ENCODE results near the gene SLC35F3. TPM values are rescaled to one million over a fixed set of nuclear protein-coding genes. Genes with fewer than 3 reads are reported as not detected.

SLC35F3 gene
- total RNA-seq, 1 experiment from 2014 or later: not detected

- Histone ChIP-seq H2AFZ (ENCODE audit: low read length) (no peak overlapping the region), H3K27ac (ENCODE audit: low read length) (no peak overlapping the region), H4K20me1 (ENCODE audit: insufficient read depth, low read depth, low read length) (no peaks in the 10 kb centered on the region), H3K36me3 (ENCODE audit: insufficient read depth, low read length) (no peaks in the 10 kb centered on the region), H3K4me2 (ENCODE audit: low read depth, low read length, poor library complexity, severe bottlenecking) (no peak overlapping the region), H3K9ac (ENCODE audit: low read length) (no peak overlapping the region), H3K4me1 (ENCODE audit: low read length) (peaks cover 3% of the 10 kb centered on the region), H3K79me2 (ENCODE audit: low read length) (no peaks in the 10 kb centered on the region), H3K9me3 (ENCODE audit: low read length) (no peaks in the 10 kb centered on the region), H3K4me3 (ENCODE audit: low read length) (no peak overlapping the region), H3K27me3 (ENCODE audit: low read length) (no peaks in the 10 kb centered on the region), H3K9me2 (replicated peaks; ENCODE audit: insufficient read depth, low read length) (no peaks in the 10 kb centered on the region)
- DNase-seq: no peak
Observed at GRCh38 chr1:234321231-234321630, 416.8 kb downstream of the SLC35F3 start.

- no peaks in the 10 kb centered on the region for H3K9me3 ChIP-seq (ENCODE audit: low read length)
- no peaks in the 10 kb centered on the region for H3K36me3 ChIP-seq (ENCODE audit: insufficient read depth, low read length)
- no peak overlapping the region for H3K4me3 ChIP-seq (ENCODE audit: low read length)
- H3K9me2 ChIP-seq (replicated peaks; ENCODE audit: insufficient read depth, low read length): no peaks in the 10 kb centered on the region
- DNase-seq: no peak
- peaks cover 3% of the 10 kb centered on the region for H3K4me1 ChIP-seq (ENCODE audit: low read length)
- H3K27ac ChIP-seq (ENCODE audit: low read length): no peak overlapping the region
- H3K4me2 ChIP-seq (ENCODE audit: low read depth, low read length, poor library complexity, severe bottlenecking): no peak overlapping the region
- H3K9ac ChIP-seq (ENCODE audit: low read length): no peak overlapping the region
- H3K79me2 ChIP-seq (ENCODE audit: low read length): no peaks in the 10 kb centered on the region
- no peaks in the 10 kb centered on the region for H3K27me3 ChIP-seq (ENCODE audit: low read length)
- no peaks in the 10 kb centered on the region for H4K20me1 ChIP-seq (ENCODE audit: insufficient read depth, low read depth, low read length)
- H2AFZ ChIP-seq (ENCODE audit: low read length): no peak overlapping the region
Observed at GRCh38 chr1:234322097-234322496, 417.6 kb downstream of the SLC35F3 start.

- no peaks in the 10 kb centered on the region for H3K9me2 ChIP-seq (replicated peaks; ENCODE audit: insufficient read depth, low read length)
- no peak overlapping the region for H2AFZ ChIP-seq (ENCODE audit: low read length)
Observed at GRCh38 chr1:234322979-234323378, 418.5 kb downstream of the SLC35F3 start.

GRCh38 chr1:234324821-234325220 lies 420.3 kb downstream of the SLC35F3 start:
- Histone ChIP-seq H2AFZ (ENCODE audit: low read length) (0 out of 2 replicates have a peak overlapping the region, but pooled peaks have one; percentile 28), H3K9me3 (ENCODE audit: low read length) (no peaks in the 10 kb centered on the region), H3K4me2 (ENCODE audit: low read depth, low read length, poor library complexity, severe bottlenecking) (no peak overlapping the region), H4K20me1 (ENCODE audit: insufficient read depth, low read depth, low read length) (no peaks in the 10 kb centered on the region), H3K27me3 (ENCODE audit: low read length) (no peaks in the 10 kb centered on the region), H3K4me1 (ENCODE audit: low read length) (peaks cover 3% of the 10 kb centered on the region), H3K79me2 (ENCODE audit: low read length) (no peaks in the 10 kb centered on the region), H3K9me2 (replicated peaks; ENCODE audit: insufficient read depth, low read length) (no peaks in the 10 kb centered on the region), H3K9ac (ENCODE audit: low read length) (no peak overlapping the region), H3K4me3 (ENCODE audit: low read length) (no peak overlapping the region), H3K27ac (ENCODE audit: low read length) (no peak overlapping the region), H3K36me3 (ENCODE audit: insufficient read depth, low read length) (no peaks in the 10 kb centered on the region)
- no peak for DNase-seq

More at GRCh38 chr1:234322979-234323378, 418.5 kb downstream of the SLC35F3 start:
- H3K4me1 ChIP-seq (ENCODE audit: low read length): peaks cover 3% of the 10 kb centered on the region
- DNase-seq: peak; percentile 87
- H4K20me1 ChIP-seq (ENCODE audit: insufficient read depth, low read depth, low read length): no peaks in the 10 kb centered on the region
- no peaks in the 10 kb centered on the region for H3K36me3 ChIP-seq (ENCODE audit: insufficient read depth, low read length)
- no peaks in the 10 kb centered on the region for H3K79me2 ChIP-seq (ENCODE audit: low read length)
- H3K9ac ChIP-seq (ENCODE audit: low read length): 0 out of 2 replicates have a peak overlapping the region, but pooled peaks have one; percentile 11
- no peaks in the 10 kb centered on the region for H3K27me3 ChIP-seq (ENCODE audit: low read length)
- H3K27ac ChIP-seq (ENCODE audit: low read length): no peak overlapping the region
- no peak overlapping the region for H3K4me3 ChIP-seq (ENCODE audit: low read length)
- no peaks in the 10 kb centered on the region for H3K9me3 ChIP-seq (ENCODE audit: low read length)
- peak overlapping the region; percentile 47 for H3K4me2 ChIP-seq (ENCODE audit: low read depth, low read length, poor library complexity, severe bottlenecking)

GRCh38 chr1:234325878-234326496 lies 421.5 kb downstream of the SLC35F3 start:
- H3K79me2 ChIP-seq (ENCODE audit: low read length): no peaks in the 10 kb centered on the region
- H3K27me3 ChIP-seq (ENCODE audit: low read length): no peaks in the 10 kb centered on the region
- H3K4me3 ChIP-seq (ENCODE audit: low read length): no peak overlapping the region
- H3K27ac ChIP-seq (ENCODE audit: low read length): no peak overlapping the region
- no peaks in the 10 kb centered on the region for H3K9me2 ChIP-seq (replicated peaks; ENCODE audit: insufficient read depth, low read length)
- H3K36me3 ChIP-seq (ENCODE audit: insufficient read depth, low read length): no peaks in the 10 kb centered on the region
- no peak overlapping the region for H3K4me2 ChIP-seq (ENCODE audit: low read depth, low read length, poor library complexity, severe bottlenecking)
- H3K4me1 ChIP-seq (ENCODE audit: low read length): peaks cover 3% of the 10 kb centered on the region
- H4K20me1 ChIP-seq (ENCODE audit: insufficient read depth, low read depth, low read length): no peaks in the 10 kb centered on the region
- H2AFZ ChIP-seq (ENCODE audit: low read length): no peak overlapping the region
- no peak for DNase-seq
- H3K9me3 ChIP-seq (ENCODE audit: low read length): no peaks in the 10 kb centered on the region
- no peak overlapping the region for H3K9ac ChIP-seq (ENCODE audit: low read length)

- Histone ChIP-seq H3K36me3 (ENCODE audit: insufficient read depth, low read length) (no peaks in the 10 kb centered on the region), H3K9ac (ENCODE audit: low read length) (no peak overlapping the region), H3K4me1 (ENCODE audit: low read length) (peaks cover 3% of the 10 kb centered on the region), H3K9me2 (replicated peaks; ENCODE audit: insufficient read depth, low read length) (no peaks in the 10 kb centered on the region), H3K9me3 (ENCODE audit: low read length) (no peaks in the 10 kb centered on the region), H4K20me1 (ENCODE audit: insufficient read depth, low read depth, low read length) (no peaks in the 10 kb centered on the region), H3K27me3 (ENCODE audit: low read length) (no peaks in the 10 kb centered on the region), H3K4me2 (ENCODE audit: low read depth, low read length, poor library complexity, severe bottlenecking) (no peak overlapping the region), H2AFZ (ENCODE audit: low read length) (no peak overlapping the region), H3K27ac (ENCODE audit: low read length) (no peak overlapping the region), H3K4me3 (ENCODE audit: low read length) (no peak overlapping the region), H3K79me2 (ENCODE audit: low read length) (no peaks in the 10 kb centered on the region)
- DNase-seq: peak; percentile 76
Observed at GRCh38 chr1:234326497-234327366, 422.3 kb downstream of the SLC35F3 start.

- Histone ChIP-seq H3K9ac (ENCODE audit: low read length) (no peak overlapping the region), H3K4me2 (ENCODE audit: low read depth, low read length, poor library complexity, severe bottlenecking) (no peak overlapping the region), H3K27me3 (ENCODE audit: low read length) (no peaks in the 10 kb centered on the region), H4K20me1 (ENCODE audit: insufficient read depth, low read depth, low read length) (no peaks in the 10 kb centered on the region), H3K9me2 (replicated peaks; ENCODE audit: insufficient read depth, low read length) (no peaks in the 10 kb centered on the region), H2AFZ (ENCODE audit: low read length) (no peak overlapping the region), H3K79me2 (ENCODE audit: low read length) (no peaks in the 10 kb centered on the region), H3K27ac (ENCODE audit: low read length) (no peak overlapping the region), H3K36me3 (ENCODE audit: insufficient read depth, low read length) (no peaks in the 10 kb centered on the region), H3K9me3 (ENCODE audit: low read length) (no peaks in the 10 kb centered on the region), H3K4me1 (ENCODE audit: low read length) (peaks cover 3% of the 10 kb centered on the region), H3K4me3 (ENCODE audit: low read length) (no peak overlapping the region)
- DNase-seq: no peak
Observed at GRCh38 chr1:234327577-234328164, 423.2 kb downstream of the SLC35F3 start.

GRCh38 chr1:234330843-234331215 lies 426.4 kb downstream of the SLC35F3 start:
- Histone ChIP-seq H3K36me3 (ENCODE audit: insufficient read depth, low read length) (no peaks in the 10 kb centered on the region), H3K9me2 (replicated peaks; ENCODE audit: insufficient read depth, low read length) (no peaks in the 10 kb centered on the region), H3K4me1 (ENCODE audit: low read length) (no peaks in the 10 kb centered on the region), H3K4me2 (ENCODE audit: low read depth, low read length, poor library complexity, severe bottlenecking) (no peak overlapping the region), H3K27me3 (ENCODE audit: low read length) (no peaks in the 10 kb centered on the region), H3K79me2 (ENCODE audit: low read length) (no peaks in the 10 kb centered on the region), H3K4me3 (ENCODE audit: low read length) (no peak overlapping the region), H4K20me1 (ENCODE audit: insufficient read depth, low read depth, low read length) (no peaks in the 10 kb centered on the region), H3K27ac (ENCODE audit: low read length) (no peak overlapping the region), H3K9ac (ENCODE audit: low read length) (no peak overlapping the region), H2AFZ (ENCODE audit: low read length) (no peak overlapping the region), H3K9me3 (ENCODE audit: low read length) (no peaks in the 10 kb centered on the region)
- DNase-seq: no peak

Data from Karpas-422 (cell line).